Measurements from ENCODE around the gene MAP2. TPM values are rescaled to one million over a fixed set of nuclear protein-coding genes. Genes with fewer than 3 reads are reported as not detected.

MAP2 gene
- total RNA-seq, 1 experiment from 2014 or later = 7.4 TPM

DNA sequence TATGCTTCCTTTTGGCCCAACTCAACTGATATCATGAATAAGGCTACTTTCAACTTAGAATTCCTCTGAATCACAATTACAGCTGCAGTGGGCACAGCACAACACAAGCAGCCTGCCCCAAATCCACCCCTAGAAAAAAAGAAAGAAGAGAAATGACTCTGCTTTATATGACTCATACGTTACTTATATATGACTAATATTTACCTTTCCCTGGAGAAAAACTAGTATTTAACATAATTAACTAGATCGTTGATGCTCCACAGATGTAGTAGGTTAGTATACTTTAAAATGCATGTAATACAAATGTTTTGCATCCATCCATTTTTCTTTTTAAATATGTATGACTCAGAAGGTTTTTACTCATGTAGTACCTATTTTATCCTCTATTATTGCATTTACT, 214.5 kb downstream of the MAP2 start:
- RAD21 ChIA-PET (ENCODE audit: low non-redundant PET in 1 of 2, low total read pairs in 2 of 2, uncharacterized antibody in 2 of 2, unreplicated experiment in 2 of 2) = no interaction called here
- intact Hi-C loops (cut with micrococcal nuclease) = no loop called here
- TF ChIP-seq, protein P1, sequence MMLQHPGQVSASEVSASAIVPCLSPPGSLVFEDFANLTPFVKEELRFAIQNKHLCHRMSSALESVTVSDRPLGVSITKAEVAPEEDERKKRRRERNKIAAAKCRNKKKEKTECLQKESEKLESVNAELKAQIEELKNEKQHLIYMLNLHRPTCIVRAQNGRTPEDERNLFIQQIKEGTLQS (IDR thresholded peaks at IDR 0.05) = no peak
- no peak for TF ChIP-seq TCF7L2 (IDR thresholded peaks at IDR 0.05; ENCODE audit: borderline replicate concordance, extremely low read depth, insufficient read depth, insufficient read length)
- TF ChIP-seq, protein P2, sequence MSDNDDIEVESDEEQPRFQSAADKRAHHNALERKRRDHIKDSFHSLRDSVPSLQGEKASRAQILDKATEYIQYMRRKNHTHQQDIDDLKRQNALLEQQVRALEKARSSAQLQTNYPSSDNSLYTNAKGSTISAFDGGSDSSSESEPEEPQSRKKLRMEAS (IDR thresholded peaks at IDR 0.05) = no peak; the same call in 1 of the 2 replicates
- no peak for TF ChIP-seq POLR2AphosphoS5 (IDR thresholded peaks at IDR 0.05; ENCODE audit: low read depth, low read length)
- TF ChIP-seq EGR1 (IDR thresholded peaks at IDR 0.05; ENCODE audit: low read depth) = 0 out of 2 replicates have a peak, but pooled peaks have one; percentile 1
- TF ChIP-seq EZH2phosphoT487 (IDR thresholded peaks at IDR 0.05; ENCODE audit: borderline replicate concordance) = no peak
- no peak for TF ChIP-seq CEBPB (IDR thresholded peaks at IDR 0.05; ENCODE audit: low read depth)
- TF ChIP-seq YY1 (IDR thresholded peaks at IDR 0.05; ENCODE audit: extremely low read depth, insufficient replicate concordance, low read depth, low read length) = no peak
- TF ChIP-seq ZFX (IDR thresholded peaks at IDR 0.05) = no peak
- TF ChIP-seq SRF (IDR thresholded peaks at IDR 0.05; ENCODE audit: low read depth) = peak; percentile 24; the same call in 1 of the 2 replicates
- peak; percentile 88 for TF ChIP-seq FOSL1 (IDR thresholded peaks at IDR 0.05; ENCODE audit: low read depth)
- TF ChIP-seq SP1 (IDR thresholded peaks at IDR 0.05; ENCODE audit: low read depth) = peak; percentile 52; the same call in 1 of the 2 replicates
- no peak for TF ChIP-seq POLR2A (IDR thresholded peaks at IDR 0.05; ENCODE audit: borderline replicate concordance, extremely low read depth, insufficient read depth, insufficient read length)
- TF ChIP-seq SIN3A (IDR thresholded peaks at IDR 0.05; ENCODE audit: low read depth) = 0 out of 2 replicates have a peak, but pooled peaks have one; percentile 16
- TF ChIP-seq, protein P3, sequence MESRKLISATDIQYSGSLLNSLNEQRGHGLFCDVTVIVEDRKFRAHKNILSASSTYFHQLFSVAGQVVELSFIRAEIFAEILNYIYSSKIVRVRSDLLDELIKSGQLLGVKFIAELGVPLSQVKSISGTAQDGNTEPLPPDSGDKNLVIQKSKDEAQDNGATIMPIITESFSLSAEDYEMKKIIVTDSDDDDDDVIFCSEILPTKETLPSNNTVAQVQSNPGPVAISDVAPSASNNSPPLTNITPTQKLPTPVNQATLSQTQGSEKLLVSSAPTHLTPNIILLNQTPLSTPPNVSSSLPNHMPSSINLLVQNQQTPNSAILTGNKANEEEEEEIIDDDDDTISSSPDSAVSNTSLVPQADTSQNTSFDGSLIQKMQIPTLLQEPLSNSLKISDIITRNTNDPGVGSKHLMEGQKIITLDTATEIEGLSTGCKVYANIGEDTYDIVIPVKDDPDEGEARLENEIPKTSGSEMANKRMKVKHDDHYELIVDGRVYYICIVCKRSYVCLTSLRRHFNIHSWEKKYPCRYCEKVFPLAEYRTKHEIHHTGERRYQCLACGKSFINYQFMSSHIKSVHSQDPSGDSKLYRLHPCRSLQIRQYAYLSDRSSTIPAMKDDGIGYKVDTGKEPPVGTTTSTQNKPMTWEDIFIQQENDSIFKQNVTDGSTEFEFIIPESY (IDR thresholded peaks at IDR 0.05; ENCODE audit: extremely low read depth, insufficient replicate concordance, low read length) = no peak
- peak; percentile 80 for TF ChIP-seq JUND (IDR thresholded peaks at IDR 0.05)
- TF ChIP-seq, protein P4, sequence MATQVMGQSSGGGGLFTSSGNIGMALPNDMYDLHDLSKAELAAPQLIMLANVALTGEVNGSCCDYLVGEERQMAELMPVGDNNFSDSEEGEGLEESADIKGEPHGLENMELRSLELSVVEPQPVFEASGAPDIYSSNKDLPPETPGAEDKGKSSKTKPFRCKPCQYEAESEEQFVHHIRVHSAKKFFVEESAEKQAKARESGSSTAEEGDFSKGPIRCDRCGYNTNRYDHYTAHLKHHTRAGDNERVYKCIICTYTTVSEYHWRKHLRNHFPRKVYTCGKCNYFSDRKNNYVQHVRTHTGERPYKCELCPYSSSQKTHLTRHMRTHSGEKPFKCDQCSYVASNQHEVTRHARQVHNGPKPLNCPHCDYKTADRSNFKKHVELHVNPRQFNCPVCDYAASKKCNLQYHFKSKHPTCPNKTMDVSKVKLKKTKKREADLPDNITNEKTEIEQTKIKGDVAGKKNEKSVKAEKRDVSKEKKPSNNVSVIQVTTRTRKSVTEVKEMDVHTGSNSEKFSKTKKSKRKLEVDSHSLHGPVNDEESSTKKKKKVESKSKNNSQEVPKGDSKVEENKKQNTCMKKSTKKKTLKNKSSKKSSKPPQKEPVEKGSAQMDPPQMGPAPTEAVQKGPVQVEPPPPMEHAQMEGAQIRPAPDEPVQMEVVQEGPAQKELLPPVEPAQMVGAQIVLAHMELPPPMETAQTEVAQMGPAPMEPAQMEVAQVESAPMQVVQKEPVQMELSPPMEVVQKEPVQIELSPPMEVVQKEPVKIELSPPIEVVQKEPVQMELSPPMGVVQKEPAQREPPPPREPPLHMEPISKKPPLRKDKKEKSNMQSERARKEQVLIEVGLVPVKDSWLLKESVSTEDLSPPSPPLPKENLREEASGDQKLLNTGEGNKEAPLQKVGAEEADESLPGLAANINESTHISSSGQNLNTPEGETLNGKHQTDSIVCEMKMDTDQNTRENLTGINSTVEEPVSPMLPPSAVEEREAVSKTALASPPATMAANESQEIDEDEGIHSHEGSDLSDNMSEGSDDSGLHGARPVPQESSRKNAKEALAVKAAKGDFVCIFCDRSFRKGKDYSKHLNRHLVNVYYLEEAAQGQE (IDR thresholded peaks at IDR 0.05; ENCODE audit: low read depth) = no peak
- Histone ChIP-seq H2AFZ (ENCODE audit: low read depth, low read length, poor library complexity, severe bottlenecking) (peak overlapping the region; percentile 49), H3K79me2 (ENCODE audit: insufficient read depth, low read length) (no peaks in the 10 kb centered on the region), H3K9me3 (ENCODE audit: control insufficient read depth in 1 of 2, insufficient read depth in 1 of 2, low read depth in 1 of 2, low read length in 2 of 2) (no peaks in the 10 kb centered on the region), H3K4me2 (ENCODE audit: low read length) (peak overlapping the region; percentile 60), H3K4me1 (ENCODE audit: control insufficient read depth in 1 of 2, insufficient read depth in 2 of 2, low read length in 2 of 2) (peaks cover 21 to 56% of the 10 kb centered on the region in 2 experiments), H3K36me3 (ENCODE audit: control insufficient read depth in 1 of 2, insufficient read depth in 2 of 2, low read length in 2 of 2) (no peaks in the 10 kb centered on the region), H3K9me2 (ENCODE audit: insufficient read depth) (no peaks in the 10 kb centered on the region), H3K27me3 (ENCODE audit: insufficient read depth, low read length) (no peaks in the 10 kb centered on the region), H3K9ac (ENCODE audit: low read length) (no peak overlapping the region), H4K20me1 (ENCODE audit: insufficient read depth) (no peaks in the 10 kb centered on the region), H3K27ac (ENCODE audit: low read depth, low read length) (no peak overlapping the region; the same call in 1 of the 2 replicates), H3K4me3 (replicated peaks in 1 of 2; ENCODE audit: low read depth in 1 of 2, low read length in 2 of 2) (peak overlapping the region in 1 of 2 experiments; percentile 22; a peak in 2 of 4 replicates)
- peak; percentile 41 for ATAC-seq
- POLR2A ChIA-PET = no interaction called here
- no TSS peak for BruUV-seq (replicated peaks)
- CTCF ChIA-PET = no interaction called here
- DNase-seq (ENCODE audit: low read depth, low spot score) = no peak
